GM21717 (cell line): ENCODE results near the gene LRCH1.
"Not testable (repeated sequence)": the region's sequence is repeated elsewhere in the genome, so short reads cannot be mapped to it uniquely, and the experiment has no call there.

Experiments used
- ATAC-seq: cut with Tn5 transposase; IDR thresholded peaks from one replicate; pipeline ENCODE4 v1.9.1; 2021; ENCODE audit warnings: mild to moderate bottlenecking, moderate library complexity; ENCODE audit not compliant: unreplicated experiment

Gene LRCH1

GRCh38 chr13:46552889-46553520, at the start of gene LRCH1:
Gene LRCH1, plus strand, starts transcription at chr13:46553170. Its CDS starts 227 bp downstream, at chr13:46553397.
- peak; percentile 56 for ATAC-seq

DNA sequence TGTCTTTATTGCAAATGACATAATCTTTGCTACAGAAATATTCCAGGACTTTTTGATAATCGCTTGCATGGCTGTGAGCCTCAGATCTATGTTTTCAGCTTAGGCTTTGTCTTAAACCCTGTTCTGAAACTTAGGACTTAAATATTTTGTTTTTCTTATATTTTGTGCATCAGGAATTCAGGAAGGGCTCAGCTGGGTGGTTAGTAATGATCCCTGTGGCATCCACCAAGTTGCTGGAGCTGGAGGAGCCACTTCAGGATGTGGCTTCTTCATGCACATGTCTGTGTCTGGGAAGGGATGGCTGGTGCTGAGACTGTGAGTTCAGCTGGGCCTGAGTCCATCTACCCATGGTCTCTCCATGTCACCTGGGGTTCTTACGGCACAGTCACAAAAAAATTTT, 48.9 kb upstream of the LRCH1 start:
- ATAC-seq: no peak

- no peak for ATAC-seq
Observed at GRCh38 chr13:46507981-46508380, 45.0 kb upstream of the LRCH1 start.

- no peak for ATAC-seq
Observed at GRCh38 chr13:46509981-46510380, 43.0 kb upstream of the LRCH1 start.

DNA sequence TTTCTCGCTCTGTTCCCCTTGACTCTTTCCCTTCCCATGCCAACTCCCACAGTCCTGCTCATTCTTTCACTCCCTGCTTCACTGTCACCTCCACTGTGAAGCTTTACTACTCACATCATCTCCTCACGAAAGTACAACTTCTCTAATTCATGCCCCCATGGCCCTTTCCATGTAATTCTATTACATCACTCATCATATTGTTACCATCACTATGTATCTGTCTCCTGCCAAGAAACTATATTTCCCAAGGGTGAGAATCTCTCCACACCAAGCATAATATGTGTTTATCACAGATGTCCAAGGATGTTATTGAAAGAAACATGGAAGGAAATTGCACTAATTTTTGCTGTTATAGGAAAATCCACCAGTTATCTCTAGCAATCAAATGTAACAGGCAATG, 37.2 kb upstream of the LRCH1 start:
- no peak for ATAC-seq

DNA sequence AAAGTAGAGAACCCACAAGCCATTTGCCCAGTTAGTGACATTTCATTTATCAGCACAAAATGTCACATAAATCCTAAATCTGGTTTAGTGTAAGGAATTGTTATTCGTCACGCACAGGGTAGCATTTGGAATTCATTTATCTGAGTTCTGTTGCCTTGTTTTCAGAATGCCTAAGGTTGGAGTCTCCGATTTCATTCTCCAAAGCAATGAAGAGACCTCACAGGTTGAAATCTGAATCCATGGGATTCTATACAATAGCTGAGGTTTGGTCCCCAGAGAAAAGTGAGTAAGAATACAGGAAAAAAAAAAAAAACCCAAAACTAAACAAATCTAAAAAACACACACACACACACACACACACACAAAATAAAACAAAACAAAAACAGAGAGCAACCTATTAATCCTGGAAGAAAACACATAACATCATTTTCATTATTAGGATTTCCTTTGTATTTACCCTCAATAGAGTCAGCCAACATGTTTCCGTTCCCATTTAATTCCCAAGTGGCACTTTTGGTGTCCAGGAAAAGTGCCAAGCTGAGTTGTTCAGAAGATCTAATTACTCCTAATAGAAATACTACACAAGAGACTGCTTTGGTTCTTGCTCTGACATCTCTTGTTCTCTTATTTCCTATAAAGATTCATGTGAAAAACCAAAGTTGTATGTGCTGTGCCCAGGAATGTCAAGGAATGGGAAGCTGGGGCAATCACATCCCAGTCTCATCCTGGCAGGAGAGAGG, 36.2 kb upstream of the LRCH1 start:
- ATAC-seq: no peak

DNA sequence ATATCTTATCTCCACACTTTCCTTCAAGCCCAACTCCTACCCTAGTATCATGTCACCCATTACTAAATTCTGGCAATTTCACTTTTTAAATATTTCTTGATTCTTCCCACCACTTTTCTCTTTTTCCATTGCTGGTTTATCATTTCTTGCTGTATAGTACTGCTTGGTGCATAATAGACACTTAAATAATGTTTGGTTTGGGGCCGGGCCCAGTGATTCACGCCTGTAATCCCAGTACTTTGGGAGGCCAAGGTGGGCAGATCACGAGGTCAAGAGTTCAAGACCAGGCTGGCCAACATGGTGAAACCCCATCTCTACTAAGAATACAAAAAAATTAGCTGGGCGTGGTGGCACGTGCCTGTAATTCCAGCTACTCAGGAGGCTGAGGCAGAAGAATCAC, 35.2 kb upstream of the LRCH1 start:
- not testable (repeated sequence) for ATAC-seq

DNA sequence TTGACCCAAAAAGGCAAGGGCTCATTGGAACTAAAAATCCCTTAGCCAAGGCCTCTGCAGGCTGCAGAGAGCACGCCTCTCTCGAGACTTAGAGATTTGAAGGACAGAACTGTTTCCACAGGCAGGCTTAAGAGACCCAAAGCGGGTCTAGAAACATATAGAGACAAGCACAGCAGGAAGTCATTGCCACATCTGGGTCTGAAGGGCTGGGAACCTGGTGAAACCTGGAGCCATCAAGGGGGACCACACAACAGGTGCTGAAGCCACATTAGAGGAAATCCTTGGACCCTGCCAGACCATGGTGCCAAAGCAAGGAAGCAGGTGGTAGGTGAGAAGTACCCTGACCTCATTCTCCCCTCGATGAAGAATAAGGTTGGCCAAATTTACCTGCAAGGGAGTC, 33.8 kb upstream of the LRCH1 start:
- ATAC-seq: no peak

GRCh38 chr13:46520166-46520565, 32.8 kb upstream of the LRCH1 start:
- ATAC-seq: no peak

DNA sequence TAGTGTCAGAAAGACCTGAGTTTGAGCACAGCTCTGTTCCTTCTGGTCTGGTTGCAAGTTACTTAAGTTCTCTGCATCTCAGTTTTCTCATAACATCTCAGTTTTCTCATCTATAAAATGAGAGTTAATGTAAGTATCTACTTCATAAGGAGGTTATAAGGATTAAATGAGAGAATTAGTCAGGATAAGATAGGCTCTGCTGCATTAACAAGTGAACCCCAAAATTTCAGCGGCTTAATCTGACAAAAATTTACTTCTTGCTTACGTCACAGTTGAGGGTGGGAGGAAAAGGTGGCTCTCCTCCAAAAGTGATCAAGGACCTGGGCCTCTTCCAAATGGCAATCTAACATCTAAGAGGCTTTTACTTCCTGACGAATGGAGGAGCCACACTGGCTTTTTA, 31.5 kb upstream of the LRCH1 start:
- ATAC-seq: no peak

- ATAC-seq: no peak
Observed at GRCh38 chr13:46521921-46522747, 30.8 kb upstream of the LRCH1 start.

DNA sequence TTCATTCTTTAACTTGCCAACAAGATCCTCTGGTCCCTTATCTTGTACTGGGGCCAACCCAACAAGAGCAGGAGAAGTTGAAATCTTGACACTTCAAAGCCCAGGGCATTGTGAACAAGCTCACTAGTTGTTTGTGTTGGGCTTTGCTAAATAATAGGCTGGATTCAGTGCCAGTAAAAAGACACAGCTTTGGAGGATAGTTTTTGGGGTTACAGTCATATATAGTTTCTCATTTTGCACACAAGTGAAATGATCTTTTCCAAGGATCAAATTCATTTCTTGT, 30.3 kb upstream of the LRCH1 start:
- no peak for ATAC-seq

DNA sequence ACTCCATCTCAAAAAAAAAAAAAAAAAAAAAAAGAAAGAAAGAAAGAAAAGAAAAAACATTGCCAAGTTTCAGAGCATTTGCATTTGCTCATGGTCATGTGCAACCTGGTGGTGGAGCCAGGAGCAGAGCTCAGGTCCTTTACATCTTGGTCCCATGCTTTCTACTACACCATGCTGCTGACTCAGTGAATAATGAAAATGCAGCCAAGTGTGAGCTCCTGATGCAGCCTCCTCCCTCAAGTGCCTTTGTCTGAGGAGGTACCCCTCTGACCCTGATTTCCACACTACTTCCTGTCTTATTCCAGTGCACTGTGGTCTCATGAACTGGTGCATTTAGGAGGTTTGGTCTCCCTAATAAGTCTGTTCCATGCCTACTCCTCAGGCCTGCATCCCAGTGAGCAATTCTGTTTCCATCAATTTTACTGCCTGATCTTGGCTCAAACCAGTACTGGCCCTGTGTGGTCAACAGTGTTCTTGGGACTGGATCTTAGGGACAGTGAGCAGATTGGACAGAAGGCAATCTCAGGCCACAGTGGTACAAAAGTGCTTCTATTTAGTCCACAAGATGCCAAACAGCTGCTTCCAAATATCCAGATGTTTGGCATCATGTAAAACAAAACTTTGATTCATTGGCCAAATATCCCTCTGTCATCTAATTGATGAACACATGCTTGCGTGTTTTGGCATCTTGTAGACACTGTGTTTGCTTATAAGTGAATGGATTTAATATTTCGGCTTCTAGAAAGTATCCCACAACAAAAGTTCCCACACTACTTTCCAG, 28.8 kb upstream of the LRCH1 start:
- no peak for ATAC-seq

- no peak for ATAC-seq
Observed at GRCh38 chr13:46526100-46526735, 26.8 kb upstream of the LRCH1 start.

DNA sequence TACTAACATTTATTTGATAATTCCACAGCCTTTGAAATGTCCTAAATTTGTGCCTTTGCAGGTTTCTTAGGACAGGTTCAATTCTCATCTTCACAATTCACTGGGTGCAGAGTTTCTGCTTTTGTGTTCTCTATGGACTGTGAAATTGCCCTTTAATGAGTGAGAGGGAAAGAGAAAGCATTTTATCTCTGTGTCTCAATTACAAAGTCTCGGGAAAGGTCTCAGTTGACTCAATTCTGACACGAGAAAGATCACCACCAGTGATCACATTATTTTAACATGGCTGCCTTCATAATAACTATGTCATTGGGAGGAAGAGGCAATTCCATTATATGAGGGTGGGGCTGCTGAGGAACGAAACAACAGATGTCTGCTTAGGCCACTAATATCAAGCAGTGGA, 26.2 kb upstream of the LRCH1 start:
- no peak for ATAC-seq

- no peak for ATAC-seq
Observed at GRCh38 chr13:46527237-46527636, 25.7 kb upstream of the LRCH1 start.

GRCh38 chr13:46529216-46529919, 23.6 kb upstream of the LRCH1 start:
- ATAC-seq: peak; percentile 58

GRCh38 chr13:46530084-46530935, 22.7 kb upstream of the LRCH1 start:
- ATAC-seq: no peak

DNA sequence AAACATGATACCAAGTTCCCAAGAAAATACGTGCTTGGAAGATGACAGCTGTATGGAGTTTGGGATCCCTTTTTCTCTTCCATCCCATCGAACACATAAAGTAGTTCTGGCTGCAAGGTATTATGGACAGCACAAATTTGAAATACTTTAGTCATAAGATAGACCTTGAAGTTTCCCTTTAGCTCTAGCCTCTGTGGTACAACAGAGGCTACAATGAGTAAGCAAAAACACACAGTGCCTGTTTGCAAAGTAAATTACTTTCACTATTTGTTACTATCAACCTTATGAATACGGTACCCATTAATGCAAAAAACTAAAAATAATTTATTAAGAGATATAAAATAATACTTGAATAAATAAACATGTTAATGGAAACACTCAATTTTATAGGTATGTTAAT, 21.0 kb upstream of the LRCH1 start:
- ATAC-seq: no peak
